NB4 (cell line): ENCODE results near the gene DPP8.

Experiments used
- DNase-seq: peaks from one replicate; pipeline ENCODE4 v3.0.0; 2010; ENCODE audit warnings: low read depth
- H3K4me3 ChIP-seq: one replicate; pipeline ENCODE4 v1.5.1; 2011; ENCODE audit warnings: mild to moderate bottlenecking, low read depth, low read length, moderate library complexity
- CTCF ChIP-seq: IDR thresholded peaks from one replicate; pipeline ENCODE4 v1.5.1; 2012; ENCODE audit warnings: low read depth, low read length
- MAX ChIP-seq: IDR thresholded peaks from 2 replicates; pipeline ENCODE4 v1.6.1; 2011; ENCODE audit warnings: low read depth, low read length
- MYC ChIP-seq: IDR thresholded peaks from 2 replicates; pipeline ENCODE4 v1.6.1; 2011; ENCODE audit warnings: low read depth, low read length
- POLR2A ChIP-seq: IDR thresholded peaks from 2 replicates; pipeline ENCODE4 v1.6.1; 2011; ENCODE audit warnings: mild to moderate bottlenecking; ENCODE audit not compliant: insufficient read length; ENCODE audit errors: extremely low read depth

The DPP8 gene

DNA sequence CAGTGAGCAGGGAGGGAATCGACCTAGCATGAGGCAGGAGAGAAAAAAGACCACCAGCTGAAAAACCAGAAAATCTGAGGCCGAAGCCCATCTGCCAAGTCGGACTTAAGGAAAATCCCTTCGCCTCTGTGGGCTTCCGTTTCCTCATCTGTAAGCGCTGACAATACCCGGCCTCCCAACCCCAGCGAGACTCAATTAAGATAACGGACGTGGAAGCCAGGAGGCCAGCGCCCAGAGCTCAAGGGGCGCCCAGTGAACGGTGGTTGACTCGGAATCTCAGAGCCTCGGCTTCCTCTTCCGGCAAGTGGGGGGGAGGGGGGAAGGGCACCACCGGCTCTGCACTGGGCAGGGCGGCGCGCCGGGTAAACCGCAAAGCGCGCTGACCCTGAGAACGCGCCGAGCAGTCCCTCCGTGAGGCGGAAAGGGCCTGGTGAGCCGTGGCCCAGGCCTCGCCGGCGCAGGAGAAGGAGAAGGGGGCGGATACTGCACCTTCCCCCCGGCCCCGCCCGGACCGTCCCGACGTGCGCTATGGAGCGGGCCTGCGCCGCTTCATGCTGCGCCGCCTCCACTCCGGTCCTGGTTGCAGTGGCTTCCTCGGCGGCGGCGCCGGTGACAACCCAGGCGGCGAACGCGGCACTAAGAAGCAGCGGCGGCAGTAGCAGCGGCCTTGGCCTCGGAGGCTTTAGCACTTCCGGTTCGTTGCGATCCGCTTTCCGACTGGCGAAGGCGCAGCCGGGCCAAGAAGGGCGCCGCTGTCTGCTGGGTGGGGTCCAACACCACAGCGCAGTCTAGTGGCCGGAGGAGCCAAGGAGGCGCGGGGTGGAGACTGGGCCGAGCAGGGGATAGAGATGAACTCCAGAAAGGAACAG lies at the start of gene DPP8:
Gene DPP8, minus strand, starts transcription at position 693 of the 869 bp plus-strand sequence. CDS start 5,136 bp downstream, outside the sequence.
- peak within 1 kb of the TSS; percentile 73 for H3K4me3 ChIP-seq
- peak; percentile 97 for DNase-seq
- peak; percentile 60; the same call in 1 of the 2 replicates for TF ChIP-seq MYC
- TF ChIP-seq POLR2A = peak; percentile 88
- peak; percentile 69 for TF ChIP-seq MAX
- peak; percentile 92 for TF ChIP-seq CTCF

DNA sequence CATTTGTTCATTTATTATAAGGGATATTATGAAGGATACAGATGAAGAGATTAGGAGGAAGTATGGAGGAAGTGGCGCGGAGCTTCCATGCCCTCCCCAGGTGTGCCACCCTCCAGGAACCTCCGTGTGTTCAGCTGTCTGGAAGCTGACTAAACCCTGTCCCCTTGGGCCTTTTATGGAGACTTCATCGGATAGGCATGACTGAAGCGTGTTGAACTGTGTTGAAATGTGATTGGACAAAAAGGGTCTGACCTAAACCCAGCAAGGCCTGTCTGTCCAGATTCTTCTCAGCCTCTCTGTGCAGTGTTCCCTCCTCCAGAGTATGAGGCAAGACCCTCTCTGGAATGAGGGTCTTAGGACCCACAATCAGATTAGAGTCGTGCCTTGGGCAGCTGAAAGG lies 44.4 kb upstream of the DPP8 start:
- TF ChIP-seq MAX = no peak
- TF ChIP-seq CTCF = no peak
- no peak for TF ChIP-seq MYC
- TF ChIP-seq POLR2A = no peak
- DNase-seq = no peak
- H3K4me3 ChIP-seq = no peak overlapping the region

DNA sequence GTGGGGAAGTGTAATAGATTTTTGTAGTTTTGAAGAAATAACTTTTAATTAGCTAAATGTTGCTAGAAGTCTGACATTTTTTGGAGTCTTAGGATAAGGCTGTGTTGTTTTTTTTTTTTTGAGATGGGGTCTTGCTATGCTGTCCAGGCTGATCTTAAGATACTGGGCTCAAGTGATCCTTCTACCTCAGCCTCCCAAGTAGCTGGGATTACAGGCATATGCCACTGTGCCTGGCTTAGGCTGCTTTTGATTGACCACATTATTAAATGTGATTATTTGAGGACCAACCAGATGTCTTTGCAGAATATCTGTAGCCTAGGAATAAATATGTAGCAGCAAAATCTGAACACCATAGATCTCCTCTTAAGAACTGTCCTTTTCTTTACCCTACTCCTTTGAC lies 42.5 kb upstream of the DPP8 start:
- no peak overlapping the region for H3K4me3 ChIP-seq
- TF ChIP-seq POLR2A (no peak), MYC (no peak), CTCF (no peak), MAX (no peak)
- no peak for DNase-seq

GRCh38 chr15:65558997-65559760 lies 41.7 kb upstream of the DPP8 start:
- TF ChIP-seq MYC (no peak), MAX (no peak), CTCF (no peak), POLR2A (no peak)
- no peak for DNase-seq
- H3K4me3 ChIP-seq = no peak overlapping the region

- no peak overlapping the region for H3K4me3 ChIP-seq
- no peak for DNase-seq
- TF ChIP-seq MAX = no peak
- TF ChIP-seq POLR2A = no peak
- TF ChIP-seq CTCF = no peak
- TF ChIP-seq MYC = no peak
Observed at GRCh38 chr15:65558336-65558735, 40.8 kb upstream of the DPP8 start.
